Left cardiac atrium (tissue), 4 donors: Measurements from ENCODE around the gene BEND7. TPM values are rescaled to one million over a fixed set of nuclear protein-coding genes. Genes with fewer than 3 reads are reported as not detected.
"Not testable (repeated sequence)": the region's sequence is repeated elsewhere in the genome, so short reads cannot be mapped to it uniquely, and the experiment has no call there.

ENCODE experiments used
- ATAC-seq, 2 donors: fragments of 200-7000 bp; cut with Tn5 transposase; one replicate each; pipeline ENCODE4 v1.9.1; 2020; ENCODE audit warnings: mild to moderate bottlenecking in 2 of 2, moderate library complexity in 2 of 2
- DNase-seq: peaks from one replicate; pipeline ENCODE4 v3.0.0-alpha.2; 2020
- intact Hi-C, 2 donors: fragments of 100-400 bp; cut with DNase I; formaldehyde crosslinking; loops; one replicate each; pipeline versions ENCODE4 v1.14.1 to v1.15.1; 2022 to 2023
- long read RNA-seq: library from polyadenylated mRNA; unstranded; transcript quantifications from one replicate; pipeline ENCODE4 v2.0.0, GENCODE V29; 2021
- total RNA-seq, 2 donors: library from RNA; stranded (reverse); fragmentation: NEBNext Ultra II Directional; extraction: Animal tissue kit (Norgen Biotek cat#: 25700); gene quantifications; one replicate each; pipeline ENCODE4 v1.2.1, GENCODE V29; 2021
- donor health status: DM: no; HTN: yes; CAD: no.
- donor health status: DM: no; HTN: yes; CAD: no; lungs with severe emphysema.
- donor health status: DM: yes; HTN: yes; CAD: no.
- donor health status: Dilated cardiomyopathy.

BEND7 gene
- 10 to 100 TPM; 16.2 to 17.9 TPM for total RNA-seq
- long read RNA-seq, partial matches to known transcripts: 0 of 5 reads
- long read RNA-seq, other reads (novel, unspliced or antisense): 5 of 5 reads

- intact Hi-C loops: no loop called here
- DNase-seq (peak; percentile 46), ATAC-seq (peak; percentile 84 to 92)
Observed at GRCh38 chr10:13528875-13529713, at the start of gene BEND7. BEND7 (minus strand) TSS chr10:13529014; CDS start chr10:13528533, 481 bp downstream.

GRCh38 chr10:13573960-13574359 is 45.1 kb upstream of the BEND7 start:
- intact Hi-C loops: no loop called here
- ATAC-seq (no peak), DNase-seq (no peak)

DNA sequence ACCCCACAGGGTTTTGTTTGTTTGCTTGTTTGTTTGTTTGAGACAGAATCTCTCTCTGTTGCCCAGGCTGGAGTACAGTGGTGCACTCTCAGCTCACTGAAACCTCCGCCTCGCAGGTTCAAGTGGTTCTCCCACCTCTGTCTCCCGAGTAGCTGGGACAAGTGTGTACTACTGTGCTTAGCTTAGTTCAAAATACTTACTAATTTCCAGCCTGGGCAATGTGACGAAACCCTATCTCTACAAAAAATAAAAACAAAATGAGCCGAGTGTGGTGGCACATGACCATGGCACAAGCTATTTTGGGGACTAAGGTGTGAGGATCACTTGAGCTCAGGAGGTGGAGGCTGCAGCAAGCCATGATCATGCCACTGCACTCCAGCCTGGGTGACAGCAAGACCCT is 42.7 kb upstream of the BEND7 start:
- ATAC-seq (no peak), DNase-seq (no peak)
- intact Hi-C loops: no loop called here

DNA sequence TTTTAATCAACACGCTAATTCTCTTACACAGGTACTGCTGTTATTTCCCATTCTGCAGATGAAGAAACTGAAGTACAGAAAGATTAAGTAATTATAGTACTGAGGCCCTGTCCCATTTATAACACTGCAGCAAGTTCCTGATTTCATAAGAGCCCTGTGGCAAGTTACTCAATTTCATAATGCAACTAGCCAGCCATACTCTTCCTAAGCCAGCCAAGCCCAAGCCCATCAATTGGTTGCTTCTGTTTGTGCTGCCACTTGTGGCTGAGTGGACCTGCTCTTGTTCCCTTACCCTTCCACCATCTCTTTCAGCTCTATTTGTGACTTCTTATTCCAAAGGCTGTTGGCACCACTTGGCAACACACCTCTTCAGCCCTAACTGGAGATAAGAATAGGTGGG is 38.2 kb upstream of the BEND7 start:
- ATAC-seq (no peak), DNase-seq (no peak)
- intact Hi-C loops: no loop called here

DNA sequence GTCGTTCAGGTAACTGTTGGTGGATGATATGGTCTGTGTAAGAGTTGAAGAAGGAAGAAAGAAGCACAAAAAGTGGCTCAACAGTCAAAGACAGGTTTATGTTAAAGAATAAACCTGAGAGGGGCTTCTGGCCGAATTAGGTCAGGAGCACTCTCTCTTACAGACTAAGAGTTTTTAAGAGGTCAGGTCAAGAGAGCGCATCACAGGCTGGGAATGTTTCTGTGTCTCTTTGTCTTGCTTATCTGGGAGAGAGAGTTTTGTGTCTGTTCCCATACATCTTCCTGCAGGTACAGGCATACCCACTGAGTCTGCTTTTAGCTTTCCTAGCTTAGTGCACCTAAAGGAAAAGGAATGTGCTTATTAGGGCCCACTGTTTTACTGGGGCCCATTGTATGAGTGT is 35.8 kb upstream of the BEND7 start:
- intact Hi-C loops: no loop called here
- ATAC-seq: no peak
- no peak for DNase-seq

DNA sequence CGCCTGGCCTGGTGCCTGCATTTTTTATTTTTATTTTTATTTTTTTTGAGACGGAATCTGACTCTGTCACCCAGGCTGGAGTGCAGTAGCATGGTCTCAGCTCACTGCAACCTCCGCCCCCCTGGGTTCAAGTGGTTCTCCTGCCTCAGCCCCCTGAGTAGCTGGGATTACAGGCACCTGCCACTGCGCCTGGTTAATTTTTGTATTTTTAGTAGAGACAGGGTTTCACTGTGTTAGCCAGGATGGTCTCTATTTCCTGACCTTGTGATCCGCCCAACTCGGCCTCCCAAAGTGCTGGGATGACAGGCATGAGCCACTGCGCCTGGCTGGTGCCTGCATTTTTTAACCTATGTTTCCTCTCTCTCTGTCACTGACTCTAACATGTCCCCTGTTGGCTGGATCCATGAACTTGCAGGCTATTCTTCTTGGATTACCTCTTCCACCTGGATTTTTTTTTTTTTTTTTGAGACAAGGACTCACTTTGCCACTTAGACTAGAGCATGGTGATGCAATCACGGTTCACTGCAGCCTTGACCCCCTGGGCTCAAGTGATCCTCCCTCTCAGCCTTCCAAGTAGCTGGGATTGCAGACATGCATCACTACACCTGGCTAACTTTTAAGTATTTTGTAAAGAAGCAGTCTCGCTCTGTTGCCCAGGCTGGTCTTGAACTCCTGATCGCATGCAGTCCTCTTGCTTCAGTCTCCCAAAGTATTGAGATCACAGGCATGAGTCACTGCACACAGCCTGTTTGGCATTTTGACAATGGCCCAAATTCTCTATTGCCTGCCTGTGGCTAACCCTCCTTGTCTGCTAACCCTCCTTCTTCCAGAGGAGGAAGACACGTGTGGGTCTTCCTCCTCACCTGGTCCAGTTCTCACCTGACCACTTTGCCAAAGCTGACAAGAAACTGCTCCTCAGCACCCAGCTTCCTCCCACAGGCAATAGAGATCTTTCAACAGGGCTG is 34.9 kb upstream of the BEND7 start:
- intact Hi-C loops: no loop called here
- ATAC-seq (no peak), DNase-seq (no peak)

- DNase-seq (no peak), ATAC-seq (no peak)
- intact Hi-C loops: no loop called here
Observed at GRCh38 chr10:13560597-13560996, 31.8 kb upstream of the BEND7 start.

DNA sequence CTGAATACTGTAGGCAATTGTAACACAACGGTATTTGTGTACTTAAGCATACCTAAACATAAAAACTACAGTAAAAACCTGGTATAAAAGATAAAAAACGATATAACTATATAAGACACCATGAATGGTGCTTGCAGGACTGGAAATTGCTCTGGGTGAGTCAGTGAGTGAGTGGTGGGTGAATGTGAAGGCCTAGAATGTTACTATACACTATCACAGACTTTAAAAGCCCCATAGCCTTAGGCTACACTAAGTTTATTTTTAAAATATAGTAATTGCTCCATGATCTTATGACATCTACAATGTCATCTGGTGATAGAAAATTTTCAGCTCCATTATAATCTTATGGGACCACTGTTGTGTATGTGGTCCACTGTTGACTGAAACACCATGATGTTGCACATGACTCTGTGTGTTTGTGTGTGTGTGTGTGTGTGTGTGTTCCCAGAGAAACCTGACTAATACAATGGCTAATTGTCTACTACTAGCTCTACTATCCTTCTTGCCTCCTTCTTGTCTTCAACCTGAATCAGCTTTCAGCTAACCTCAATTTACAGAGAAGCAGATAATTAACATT is 30.4 kb upstream of the BEND7 start:
- intact Hi-C loops: no loop called here
- no peak for ATAC-seq
- DNase-seq: no peak

DNA sequence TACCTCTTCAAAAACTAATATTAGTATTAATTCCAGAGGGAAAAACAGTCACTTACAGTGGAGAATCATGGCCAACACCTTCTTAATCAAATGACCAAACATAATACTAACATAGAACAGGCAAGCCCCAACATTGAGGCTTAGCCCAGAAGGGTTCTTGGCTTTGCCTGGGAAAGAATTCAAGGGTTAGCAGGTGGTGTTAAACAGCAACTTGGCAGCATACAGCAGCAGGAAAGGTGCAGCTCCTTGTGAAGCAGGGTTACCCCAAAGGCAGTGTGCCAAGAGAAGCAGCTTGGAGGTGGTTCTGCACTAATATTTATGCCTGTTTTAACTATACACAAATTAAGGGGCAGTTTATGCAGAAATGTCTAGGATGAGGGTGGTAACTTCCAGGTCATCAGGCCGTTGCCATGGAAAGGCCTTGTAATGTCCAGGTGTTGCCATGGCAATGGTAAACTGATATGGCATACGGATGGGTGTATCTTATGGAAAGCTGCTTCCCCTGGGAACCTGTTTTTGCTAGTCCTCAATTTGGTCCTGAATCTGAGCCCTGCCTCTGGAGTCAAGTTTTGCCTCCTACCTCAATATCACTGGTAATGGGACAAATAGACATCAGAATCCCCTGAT is 27.2 kb upstream of the BEND7 start:
- DNase-seq (no peak), ATAC-seq (no peak)
- intact Hi-C loops: no loop called here

DNA sequence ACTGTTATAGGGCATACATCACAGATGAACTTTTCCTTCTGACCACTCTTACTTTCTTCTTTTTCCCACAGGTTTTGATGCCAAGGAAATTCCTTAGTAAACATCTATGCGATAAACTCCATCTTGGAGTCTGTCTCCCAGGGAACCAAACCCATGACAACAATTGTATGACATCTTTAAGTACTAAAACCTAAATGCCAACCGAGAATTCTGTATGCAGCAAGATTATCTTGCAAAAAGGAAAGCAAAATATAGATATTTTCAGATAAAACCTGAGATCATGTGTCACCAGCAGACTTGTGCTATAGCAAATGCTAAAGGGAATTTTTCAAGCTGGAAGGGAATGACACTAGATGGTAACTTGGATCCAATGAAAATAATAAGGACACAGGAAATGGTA is 22.0 kb upstream of the BEND7 start:
- no peak for ATAC-seq
- DNase-seq: no peak
- intact Hi-C loops: no loop called here

DNA sequence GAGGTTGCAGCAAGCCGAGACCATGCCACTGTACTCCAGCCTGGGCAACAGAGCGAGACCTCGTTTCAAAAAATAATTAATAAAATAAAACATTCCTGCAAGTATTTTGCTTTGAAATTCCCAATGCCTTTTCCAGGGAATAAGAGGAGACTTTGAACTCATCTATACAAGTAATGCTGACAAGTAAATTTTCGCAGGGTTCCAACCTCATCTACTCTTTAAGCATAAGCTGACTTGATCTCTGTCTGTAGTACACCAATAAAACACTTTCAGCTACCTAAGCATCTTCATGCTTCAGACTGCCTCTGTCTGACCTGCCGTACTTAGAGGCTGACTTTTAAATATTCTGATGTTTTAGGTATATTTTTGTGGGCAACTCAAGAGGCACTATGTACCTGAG is 13.7 kb upstream of the BEND7 start:
- intact Hi-C loops: no loop called here
- ATAC-seq (no peak), DNase-seq (no peak)

DNA sequence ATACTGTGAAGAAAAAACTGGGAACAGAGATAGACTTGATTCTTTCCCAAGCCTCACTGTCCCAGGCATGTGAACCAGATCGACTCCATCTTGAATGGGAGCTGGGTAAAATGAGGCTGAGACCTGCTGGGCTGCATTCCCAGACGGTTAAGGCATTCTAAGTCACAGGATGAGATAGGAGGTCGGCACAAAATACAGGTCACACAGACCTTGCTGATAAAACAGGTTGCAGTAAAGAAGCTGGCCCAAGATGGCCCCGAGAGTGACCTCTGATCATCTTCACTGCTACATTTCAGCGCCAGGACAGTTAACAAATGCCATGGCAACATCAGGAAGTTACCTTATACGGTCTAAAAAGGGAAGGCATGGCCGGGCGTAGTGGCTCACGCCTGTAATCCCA is 9.2 kb upstream of the BEND7 start:
- not testable (repeated sequence) for ATAC-seq, DNase-seq
- intact Hi-C loops: loop anchor here in 1 of 2 donors (2.0 to 5.0 kb wide), 2 partner anchors 165 to 376 kb away; partner anchors contain the start of gene MCM10

- DNase-seq (peak; percentile 47), ATAC-seq (peak; percentile 80 to 81)
- intact Hi-C loops: loop anchor here in 1 of 2 donors (2.0 to 5.0 kb wide), 2 partner anchors 164 to 375 kb away; partner anchors contain the start of gene MCM10
Observed at GRCh38 chr10:13536674-13537366, 8.0 kb upstream of the BEND7 start.

DNA sequence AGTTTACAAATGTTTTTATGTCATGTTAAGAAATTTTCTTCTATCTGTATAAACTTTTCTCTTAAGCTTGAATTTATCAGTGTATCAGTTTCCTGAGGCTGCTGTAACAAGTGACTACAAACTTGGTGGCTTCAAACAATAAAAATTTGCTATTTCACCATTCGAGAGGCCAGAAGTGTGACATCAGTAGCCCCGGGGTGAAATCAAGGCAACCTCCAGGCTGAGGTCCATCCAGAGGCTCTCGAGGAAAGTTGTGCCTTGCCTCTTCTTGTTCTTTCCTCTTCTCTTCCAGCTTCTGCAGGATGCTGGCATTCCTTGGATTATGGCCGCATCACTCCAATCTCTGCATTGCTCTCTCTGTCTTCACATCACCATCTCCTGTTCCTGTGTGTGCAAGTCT is 6.5 kb upstream of the BEND7 start:
- intact Hi-C loops: loop anchor here in 1 of 2 donors (5.0 kb wide), 1 partner anchor 373 kb away; the partner anchor contains the start of gene MCM10

DNA sequence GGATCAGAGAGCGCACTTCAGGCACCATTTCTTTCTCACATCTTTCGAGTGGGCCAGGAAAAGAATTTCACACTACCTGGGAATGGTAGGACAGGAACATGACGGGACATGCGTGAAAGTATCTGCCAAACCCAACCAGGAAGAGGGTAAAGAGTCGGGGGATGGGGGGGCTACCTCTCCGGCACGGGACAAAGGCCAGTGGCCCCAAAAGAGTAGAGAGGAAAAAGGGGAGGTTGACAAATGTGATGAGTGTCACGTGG is 830 bp upstream of the BEND7 start:
- DNase-seq (no peak), ATAC-seq (no peak)
- intact Hi-C loops: no loop called here

More for the DNA sequence above, 6.5 kb upstream of the BEND7 start:
- DNase-seq (no peak), ATAC-seq (no peak)

- DNase-seq (peak; percentile 32), ATAC-seq (peak; percentile 5 to 20)
- intact Hi-C loops: no loop called here
Observed at GRCh38 chr10:13528123-13528874, 515 bp downstream of the BEND7 start.

DNA sequence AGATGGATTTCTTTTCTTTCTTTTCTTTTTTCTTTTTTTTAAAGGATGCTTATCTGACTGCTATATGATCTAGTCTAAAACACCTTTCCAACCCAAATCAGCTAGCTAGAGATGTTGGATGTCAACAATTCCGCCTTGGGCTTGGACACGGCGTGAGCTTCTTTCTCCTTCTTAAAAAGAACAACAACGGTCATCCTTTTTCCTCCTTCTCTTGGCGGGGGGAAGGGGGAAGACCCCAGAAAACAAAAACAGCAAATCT is 1.0 kb downstream of the BEND7 start:
- intact Hi-C loops: no loop called here
- ATAC-seq: no peak
- no peak for DNase-seq
